Endothelial cell (in vitro differentiated cells): ENCODE data around the gene ADCY9. TPM values are rescaled to one million over a fixed set of nuclear protein-coding genes. Genes with fewer than 3 reads are reported as not detected.
"Not testable (repeated sequence)": the region's sequence is repeated elsewhere in the genome, so short reads cannot be mapped to it uniquely, and the experiment has no call there.

ENCODE experiments used
- DNase-seq: peaks from one replicate; pipeline ENCODE4 v3.0.0; 2021; ENCODE audit warnings: low spot score
- H3K27ac Mint-ChIP-seq: one replicate; pipeline ENCODE4 v1.8.0; 2021; ENCODE audit warnings: mixed read lengths, inconsistent platforms; ENCODE audit not compliant: unreplicated experiment
- H3K27me3 Mint-ChIP-seq: one replicate; pipeline ENCODE4 v1.8.0; 2021; ENCODE audit warnings: mild to moderate bottlenecking, moderate library complexity, mixed read lengths, inconsistent platforms; ENCODE audit not compliant: unreplicated experiment
- H3K36me3 Mint-ChIP-seq: one replicate; pipeline ENCODE4 v1.8.0; 2021; ENCODE audit warnings: mild to moderate bottlenecking, low read depth, mixed read lengths, inconsistent platforms; ENCODE audit not compliant: unreplicated experiment
- H3K4me1 Mint-ChIP-seq: one replicate; pipeline ENCODE4 v1.8.0; 2021; ENCODE audit warnings: mild to moderate bottlenecking, mixed read lengths, inconsistent platforms; ENCODE audit not compliant: unreplicated experiment
- H3K4me3 Mint-ChIP-seq: one replicate; pipeline ENCODE4 v1.8.0; 2021; ENCODE audit warnings: mild to moderate bottlenecking, mixed read lengths, inconsistent platforms; ENCODE audit not compliant: unreplicated experiment
- H3K9me3 Mint-ChIP-seq: one replicate; pipeline ENCODE4 v1.8.0; 2021; ENCODE audit warnings: mixed read lengths, inconsistent platforms; ENCODE audit not compliant: unreplicated experiment
- CTCF ChIP-seq: fragments of 200-600 bp; sonication (generic); IDR thresholded peaks from one replicate; pipeline ENCODE4 v1.5.0; 2021; ENCODE audit warnings: antibody characterized with exemption; ENCODE audit not compliant: unreplicated experiment
- total RNA-seq: library from RNA; stranded (reverse); fragmentation: NEBNext Ultra II Directional; extraction: Animal tissue kit (Norgen Biotek cat#: 25700); gene quantifications from one replicate; pipeline ENCODE4 v1.2.1, GENCODE V29; 2021; ENCODE audit not compliant: unreplicated experiment

Gene ADCY9
- total RNA-seq, 1 donor from 2014 or later, result 3.3 TPM

DNA sequence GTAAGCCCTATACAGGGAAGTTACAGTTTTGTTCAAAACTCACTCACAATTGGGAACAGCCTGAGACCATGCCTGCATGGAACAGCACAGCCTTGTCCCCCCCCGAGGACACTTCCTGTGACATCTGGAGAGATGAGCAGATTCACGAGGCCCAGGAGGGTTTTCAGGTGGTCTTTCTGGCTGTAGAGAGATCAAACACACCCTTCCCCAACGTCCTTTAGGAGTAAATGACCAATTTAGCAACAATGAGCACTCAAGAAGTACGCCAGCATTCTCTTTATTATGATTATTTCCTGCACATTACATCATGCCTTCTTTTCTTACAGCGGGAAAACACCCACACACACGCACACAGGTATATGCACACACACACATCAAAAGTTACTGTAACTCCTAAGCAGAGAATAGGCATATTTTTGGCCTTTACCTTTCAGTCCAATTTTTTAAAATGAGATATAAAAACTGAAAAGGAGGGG is 39.0 kb downstream of the ADCY9 start:
- H3K4me3 Mint-ChIP-seq, result no peak overlapping the region
- H3K27ac Mint-ChIP-seq, result no peak overlapping the region
- no peaks in the 10 kb centered on the region for H3K36me3 Mint-ChIP-seq
- no peak for TF ChIP-seq CTCF
- no peak for DNase-seq
- no peaks in the 10 kb centered on the region for H3K9me3 Mint-ChIP-seq
- no peaks in the 10 kb centered on the region for H3K4me1 Mint-ChIP-seq
- peaks cover 1% of the 10 kb centered on the region for H3K27me3 Mint-ChIP-seq

GRCh38 chr16:4075534-4075933 is 40.7 kb downstream of the ADCY9 start:
- Mint-ChIP-seq H3K4me1 (no peaks in the 10 kb centered on the region), H3K4me3 (no peak overlapping the region), H3K27ac (no peak overlapping the region), H3K9me3 (no peaks in the 10 kb centered on the region), H3K27me3 (peaks cover 1% of the 10 kb centered on the region), H3K36me3 (no peaks in the 10 kb centered on the region)
- TF ChIP-seq CTCF, result no peak
- no peak for DNase-seq

GRCh38 chr16:4073150-4073549 is 43.1 kb downstream of the ADCY9 start:
- not testable (repeated sequence) for H3K4me3 Mint-ChIP-seq, H3K4me1 Mint-ChIP-seq, H3K27ac Mint-ChIP-seq, H3K27me3 Mint-ChIP-seq, DNase-seq, H3K9me3 Mint-ChIP-seq, H3K36me3 Mint-ChIP-seq

- H3K4me1 Mint-ChIP-seq, result no peaks in the 10 kb centered on the region
- no peak overlapping the region for H3K4me3 Mint-ChIP-seq
- H3K27me3 Mint-ChIP-seq, result no peaks in the 10 kb centered on the region
- no peaks in the 10 kb centered on the region for H3K9me3 Mint-ChIP-seq
- no peak for TF ChIP-seq CTCF
- no peak for DNase-seq
- no peaks in the 10 kb centered on the region for H3K36me3 Mint-ChIP-seq
- no peak overlapping the region for H3K27ac Mint-ChIP-seq
Observed at GRCh38 chr16:4071686-4072561, 44.3 kb downstream of the ADCY9 start.

DNA sequence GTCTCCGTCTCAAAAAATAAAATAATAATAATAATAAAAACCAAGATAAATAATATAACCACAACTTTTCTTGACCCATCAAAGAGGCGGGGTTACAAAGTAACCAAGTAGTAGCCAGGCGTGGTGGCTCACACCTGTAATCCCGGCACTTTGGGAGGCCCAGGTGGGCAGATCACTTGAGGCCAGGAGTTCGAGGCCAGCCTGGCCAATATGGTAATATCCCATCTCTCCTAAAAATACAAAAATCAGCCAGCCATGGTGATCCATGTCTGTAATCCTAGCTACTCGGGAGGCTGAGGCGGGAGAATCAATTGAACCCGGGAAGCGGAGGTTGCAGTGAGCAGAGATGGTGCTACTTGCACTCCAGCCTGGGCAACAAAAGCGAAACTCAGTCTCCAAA is 45.3 kb downstream of the ADCY9 start:
- Mint-ChIP-seq H3K4me3 (no peak overlapping the region), H3K27me3 (no peaks in the 10 kb centered on the region), H3K36me3 (no peaks in the 10 kb centered on the region), H3K9me3 (no peaks in the 10 kb centered on the region), H3K4me1 (no peaks in the 10 kb centered on the region), H3K27ac (no peak overlapping the region)
- TF ChIP-seq CTCF, result no peak
- DNase-seq, result no peak
